MM.1S (cell line): Measurements from ENCODE around the gene NAPG.

Source experiments
- DNase-seq: peaks from one replicate; pipeline ENCODE4 v3.0.0-alpha.2; 2015
- H2AFZ ChIP-seq: fragments of 300-600 bp; sonication (generic); 2 replicates; pipeline ENCODE4 v1.6.0; 2016; ENCODE audit warnings: antibody characterized with exemption, low read length
- H3F3A ChIP-seq: fragments of 300-600 bp; sonication (generic); 2 replicates; pipeline ENCODE4 v1.6.1; 2016; ENCODE audit warnings: mild to moderate bottlenecking, antibody characterized with exemption, low read length, moderate library complexity, mixed read lengths; ENCODE audit not compliant: insufficient read depth
- H3K27ac ChIP-seq: fragments of 300-600 bp; sonication (generic); 2 replicates; pipeline ENCODE4 v1.5.1; 2016; ENCODE audit warnings: mild to moderate bottlenecking, low read length
- H3K27me3 ChIP-seq: fragments of 300-600 bp; sonication (generic); replicated peaks from 2 replicates; pipeline ENCODE4 v1.6.0; 2016; ENCODE audit warnings: low read length; ENCODE audit not compliant: insufficient read depth
- H3K36me3 ChIP-seq: fragments of 300-600 bp; sonication (generic); replicated peaks from 2 replicates; pipeline ENCODE4 v1.6.1; 2016; ENCODE audit warnings: mild to moderate bottlenecking, low read length, mixed read lengths; ENCODE audit not compliant: insufficient read depth
- H3K4me1 ChIP-seq: fragments of 300-600 bp; sonication (generic); 2 replicates; pipeline ENCODE4 v1.6.1; 2016; ENCODE audit warnings: low read length, mixed read lengths
- H3K4me2 ChIP-seq: fragments of 300-600 bp; sonication (generic); 2 replicates; pipeline ENCODE4 v1.6.0; 2016; ENCODE audit warnings: low read depth, low read length
- H3K4me3 ChIP-seq: fragments of 300-600 bp; sonication (generic); 2 replicates; pipeline ENCODE4 v1.5.1; 2016; ENCODE audit warnings: low read length, mixed read lengths
- H3K79me2 ChIP-seq: fragments of 300-600 bp; sonication (generic); 2 replicates; pipeline ENCODE4 v1.6.1; 2016; ENCODE audit warnings: mixed run types, low read length, mixed read lengths
- H3K9ac ChIP-seq: fragments of 300-600 bp; sonication (generic); 2 replicates; pipeline ENCODE4 v1.6.1; 2016; ENCODE audit warnings: low read length, mixed read lengths
- H3K9me2 ChIP-seq: fragments of 300-600 bp; sonication (generic); replicated peaks from 2 replicates; pipeline ENCODE4 v1.6.1; 2016; ENCODE audit warnings: mild to moderate bottlenecking, low read length, mixed read lengths; ENCODE audit not compliant: insufficient read depth
- H3K9me3 ChIP-seq: fragments of 300-600 bp; sonication (generic); replicated peaks from 2 replicates; pipeline ENCODE4 v1.6.1; 2016; ENCODE audit warnings: mild to moderate bottlenecking, low read length, mixed read lengths; ENCODE audit not compliant: insufficient read depth
- H4K20me1 ChIP-seq: fragments of 300-600 bp; sonication (generic); 2 replicates; pipeline ENCODE4 v1.6.1; 2016; ENCODE audit warnings: mild to moderate bottlenecking, low read length, moderate library complexity, mixed read lengths; ENCODE audit not compliant: insufficient read depth
- EZH2 ChIP-seq: fragments of 300-600 bp; sonication (generic); optimal IDR thresholded peaks from 2 replicates; pipeline ENCODE3; 2017; ENCODE audit warnings: low read depth, mild to moderate bottlenecking, antibody characterized with exemption, low read length, mixed read lengths
- EZH2phosphoT487 ChIP-seq: fragments of 300-600 bp; sonication (generic); IDR thresholded peaks from 2 replicates; pipeline ENCODE4 v1.6.1; 2018; ENCODE audit warnings: antibody characterized with exemption, low read length
- TF ChIP-seq, protein P1 (sequence below): fragments of 300-600 bp; sonication (generic); IDR thresholded peaks from 2 replicates; pipeline ENCODE4 v1.5.1; 2016; ENCODE audit warnings: antibody characterized with exemption, low read length, mixed read lengths

The NAPG gene

DNA sequence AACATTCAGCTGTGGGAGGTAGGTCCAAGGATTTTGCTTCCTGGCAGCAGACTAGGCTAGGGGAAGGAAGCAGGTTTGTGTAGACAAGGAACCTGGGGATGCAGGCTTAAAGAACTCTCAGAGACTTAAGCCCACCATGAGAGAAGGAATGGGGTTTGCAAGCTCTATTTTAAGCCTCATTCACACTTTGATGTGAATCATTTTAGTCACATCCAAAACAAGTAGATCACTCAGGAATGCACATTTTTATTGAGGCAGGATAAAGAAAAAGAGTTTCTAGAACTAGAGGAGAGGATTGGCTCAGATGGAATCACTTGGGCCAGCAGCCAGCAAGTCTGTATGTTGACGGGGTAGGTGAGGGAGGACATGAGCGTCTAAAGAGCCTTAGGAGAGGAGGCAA, 3.3 kb upstream of the NAPG start:
- Histone ChIP-seq H3K27me3 (no peaks in the 10 kb centered on the region), H3K4me3 (no peak overlapping the region), H3K9me3 (no peaks in the 10 kb centered on the region), H4K20me1 (no peaks in the 10 kb centered on the region), H3F3A (0 out of 2 replicates have a peak, but pooled peaks cover 4% of the 10 kb centered on the region), H3K4me2 (no peak overlapping the region), H2AFZ (no peak overlapping the region), H3K36me3 (no peaks in the 10 kb centered on the region), H3K27ac (no peak overlapping the region), H3K9me2 (no peaks in the 10 kb centered on the region), H3K4me1 (0 out of 2 replicates have a peak, but pooled peaks cover 8% of the 10 kb centered on the region), H3K9ac (no peak overlapping the region), H3K79me2 (peaks cover 14% of the 10 kb centered on the region)
- TF ChIP-seq EZH2 = no peak
- TF ChIP-seq, protein P1, sequence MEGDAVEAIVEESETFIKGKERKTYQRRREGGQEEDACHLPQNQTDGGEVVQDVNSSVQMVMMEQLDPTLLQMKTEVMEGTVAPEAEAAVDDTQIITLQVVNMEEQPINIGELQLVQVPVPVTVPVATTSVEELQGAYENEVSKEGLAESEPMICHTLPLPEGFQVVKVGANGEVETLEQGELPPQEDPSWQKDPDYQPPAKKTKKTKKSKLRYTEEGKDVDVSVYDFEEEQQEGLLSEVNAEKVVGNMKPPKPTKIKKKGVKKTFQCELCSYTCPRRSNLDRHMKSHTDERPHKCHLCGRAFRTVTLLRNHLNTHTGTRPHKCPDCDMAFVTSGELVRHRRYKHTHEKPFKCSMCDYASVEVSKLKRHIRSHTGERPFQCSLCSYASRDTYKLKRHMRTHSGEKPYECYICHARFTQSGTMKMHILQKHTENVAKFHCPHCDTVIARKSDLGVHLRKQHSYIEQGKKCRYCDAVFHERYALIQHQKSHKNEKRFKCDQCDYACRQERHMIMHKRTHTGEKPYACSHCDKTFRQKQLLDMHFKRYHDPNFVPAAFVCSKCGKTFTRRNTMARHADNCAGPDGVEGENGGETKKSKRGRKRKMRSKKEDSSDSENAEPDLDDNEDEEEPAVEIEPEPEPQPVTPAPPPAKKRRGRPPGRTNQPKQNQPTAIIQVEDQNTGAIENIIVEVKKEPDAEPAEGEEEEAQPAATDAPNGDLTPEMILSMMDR = no peak
- TF ChIP-seq EZH2phosphoT487 = no peak
- no peak for DNase-seq

DNA sequence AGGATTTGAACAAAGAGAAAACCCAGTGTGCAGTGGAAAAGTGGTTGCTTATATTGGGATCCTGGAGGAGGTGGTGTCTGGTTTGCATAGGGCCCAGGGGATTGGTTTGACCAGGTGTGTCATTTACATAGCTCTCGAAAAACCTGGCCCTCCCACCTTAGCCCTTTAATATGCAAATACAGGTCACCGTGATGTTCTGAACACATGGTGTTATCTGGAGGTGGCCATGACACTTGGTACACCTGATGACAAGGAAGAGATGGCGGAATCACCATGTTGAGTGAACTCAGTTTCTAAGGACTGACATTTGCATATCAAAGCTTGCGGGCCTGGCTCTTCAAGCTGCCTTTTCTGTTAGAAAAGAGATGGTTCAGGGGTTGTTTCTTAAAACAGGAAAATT, 2.3 kb upstream of the NAPG start:
- Histone ChIP-seq H3K36me3 (no peaks in the 10 kb centered on the region), H3K9me3 (no peaks in the 10 kb centered on the region), H3K9me2 (no peaks in the 10 kb centered on the region), H3K9ac (no peak overlapping the region), H3K27ac (no peak overlapping the region), H3K79me2 (peaks cover 23% of the 10 kb centered on the region), H3K4me1 (0 out of 2 replicates have a peak, but pooled peaks cover 8% of the 10 kb centered on the region), H4K20me1 (peaks cover 5% of the 10 kb centered on the region; the same call in 1 of the 2 replicates), H3F3A (0 out of 2 replicates have a peak, but pooled peaks cover 4% of the 10 kb centered on the region), H3K4me2 (no peak overlapping the region), H3K4me3 (no peak overlapping the region), H2AFZ (no peak overlapping the region), H3K27me3 (no peaks in the 10 kb centered on the region)
- TF ChIP-seq EZH2 = no peak
- DNase-seq = no peak

DNA sequence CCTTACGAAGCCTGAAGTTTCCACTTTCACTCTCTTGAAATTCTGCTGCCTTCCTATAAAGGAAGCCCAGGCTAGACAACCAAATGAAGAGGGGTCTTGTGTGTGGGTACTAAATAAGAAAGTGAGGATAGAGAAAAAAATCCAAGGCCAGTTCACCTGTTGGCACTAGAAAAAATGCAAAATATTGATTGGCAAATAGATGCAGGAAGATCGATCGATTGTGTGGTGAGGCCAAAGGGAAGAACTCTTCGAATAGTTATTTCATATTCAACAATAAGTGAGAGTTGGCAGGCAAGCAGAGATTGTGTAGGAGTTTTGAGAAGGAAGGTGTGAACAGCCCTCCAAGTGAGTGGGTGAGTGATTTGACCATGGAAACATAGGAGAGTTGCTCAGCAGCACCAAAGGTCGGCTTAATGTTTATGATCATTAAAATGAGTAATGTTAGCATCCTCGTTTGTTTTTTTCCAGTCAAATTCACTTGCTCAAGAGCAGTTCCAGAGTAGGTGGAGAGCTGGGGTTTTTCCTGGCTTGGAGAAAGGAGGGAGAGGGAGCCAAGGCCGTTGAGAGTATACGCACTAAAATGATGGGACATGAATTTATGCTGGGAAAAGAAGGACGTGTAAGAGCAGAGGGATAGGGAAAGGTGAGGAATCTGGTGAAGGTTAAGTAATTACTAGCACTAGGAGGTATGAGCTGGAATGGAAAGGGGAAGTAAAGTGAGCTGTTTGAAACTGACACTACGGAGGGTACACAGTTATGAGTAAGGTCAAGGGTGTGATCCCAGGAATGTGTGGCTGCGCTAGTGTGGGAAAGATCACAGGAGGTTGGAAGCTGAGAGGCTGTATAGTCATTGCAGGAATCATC, 1.1 kb upstream of the NAPG start:
- Histone ChIP-seq H3K79me2 (peaks cover 35% of the 10 kb centered on the region), H3K9me3 (no peaks in the 10 kb centered on the region), H3K4me3 (peak overlapping the region; percentile 99), H3K36me3 (no peaks in the 10 kb centered on the region), H3K27ac (no peak overlapping the region), H3K4me2 (peak overlapping the region; percentile 77), H3K9ac (no peak overlapping the region), H2AFZ (peak overlapping the region; percentile 89), H3K4me1 (0 out of 2 replicates have a peak, but pooled peaks cover 8% of the 10 kb centered on the region), H3F3A (0 out of 2 replicates have a peak, but pooled peaks cover 4% of the 10 kb centered on the region), H3K9me2 (no peaks in the 10 kb centered on the region), H4K20me1 (peaks cover 5% of the 10 kb centered on the region; the same call in 1 of the 2 replicates), H3K27me3 (no peaks in the 10 kb centered on the region)
- TF ChIP-seq EZH2 = no peak
- TF ChIP-seq, protein P1 = no peak
- TF ChIP-seq EZH2phosphoT487 = no peak
- DNase-seq = no peak

DNA sequence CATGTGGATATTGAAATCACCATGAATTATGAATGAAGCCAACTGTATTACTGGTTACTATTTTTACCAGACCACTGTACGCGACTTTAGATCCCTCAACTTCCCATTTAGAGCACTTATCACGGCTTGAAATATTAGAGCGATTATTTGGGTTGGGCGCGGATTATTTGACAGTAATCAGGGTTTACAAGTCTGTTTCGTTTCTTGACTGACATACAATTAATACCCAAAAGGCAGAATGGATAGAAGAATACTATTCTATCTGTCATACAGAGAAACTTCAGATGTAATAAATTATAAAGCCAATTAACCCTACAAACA, 496 bp upstream of the NAPG start:
- peak overlapping the region; percentile 99 for H3K4me3 ChIP-seq
- TF ChIP-seq, protein P1 = no peak
- TF ChIP-seq EZH2phosphoT487 (no peak), EZH2 (no peak)
- H2AFZ ChIP-seq = peak overlapping the region; percentile 89
- H3K9me3 ChIP-seq = no peaks in the 10 kb centered on the region
- no peak overlapping the region for H3K9ac ChIP-seq
- peaks cover 41% of the 10 kb centered on the region for H3K79me2 ChIP-seq
- no peak overlapping the region for H3K27ac ChIP-seq
- H3K4me2 ChIP-seq = peak overlapping the region; percentile 77
- DNase-seq = no peak
- no peaks in the 10 kb centered on the region for H3K27me3 ChIP-seq
- peaks cover 10% of the 10 kb centered on the region; the same call in 1 of the 2 replicates for H3K4me1 ChIP-seq
- peaks cover 5% of the 10 kb centered on the region; the same call in 1 of the 2 replicates for H3F3A ChIP-seq
- no peaks in the 10 kb centered on the region for H3K36me3 ChIP-seq
- H3K9me2 ChIP-seq = no peaks in the 10 kb centered on the region
- H4K20me1 ChIP-seq = peaks cover 5% of the 10 kb centered on the region; the same call in 1 of the 2 replicates
